ENCODE results near the gene FAM117B.

The FAM117B gene

GRCh38 chr2:202771741-202772460 lies 137.1 kb downstream of the FAM117B start:
- TF ChIP-seq TAF1 (IDR thresholded peaks at IDR 0.05; ENCODE audit: borderline replicate concordance, insufficient read depth, low read length): no peak
- TF ChIP-seq REST (IDR thresholded peaks at IDR 0.05; ENCODE audit: insufficient read depth in 1 of 2, low read depth in 2 of 2, low read length in 2 of 2): no peak
- no peak for TF ChIP-seq FOXP2 (optimal IDR thresholded peaks at IDR 0.05; ENCODE audit: borderline replicate concordance, extremely low read depth, extremely low read length, insufficient read depth)
- no peak for TF ChIP-seq SIN3A (IDR thresholded peaks at IDR 0.05; ENCODE audit: borderline replicate concordance, insufficient read depth, low read length)
- TF ChIP-seq POLR2AphosphoS5 (IDR thresholded peaks at IDR 0.05; ENCODE audit: low read depth, low read length): no peak

GRCh38 chr2:202773301-202773973 lies 138.7 kb downstream of the FAM117B start:
- TF ChIP-seq REST (IDR thresholded peaks at IDR 0.05; ENCODE audit: insufficient read depth in 1 of 2, low read depth in 2 of 2, low read length in 2 of 2): no peak
- TF ChIP-seq TAF1 (IDR thresholded peaks at IDR 0.05; ENCODE audit: borderline replicate concordance, insufficient read depth, low read length): no peak
- no peak for TF ChIP-seq SIN3A (IDR thresholded peaks at IDR 0.05; ENCODE audit: borderline replicate concordance, insufficient read depth, low read length)
- TF ChIP-seq FOXP2 (optimal IDR thresholded peaks at IDR 0.05; ENCODE audit: borderline replicate concordance, extremely low read depth, extremely low read length, insufficient read depth): no peak
- TF ChIP-seq POLR2AphosphoS5 (IDR thresholded peaks at IDR 0.05; ENCODE audit: low read depth, low read length): no peak

GRCh38 chr2:202774104-202774503 lies 139.3 kb downstream of the FAM117B start:
- TF ChIP-seq POLR2AphosphoS5 (IDR thresholded peaks at IDR 0.05; ENCODE audit: low read depth, low read length) (no peak), TAF1 (IDR thresholded peaks at IDR 0.05; ENCODE audit: borderline replicate concordance, insufficient read depth, low read length) (no peak), SIN3A (IDR thresholded peaks at IDR 0.05; ENCODE audit: borderline replicate concordance, insufficient read depth, low read length) (no peak), REST (IDR thresholded peaks at IDR 0.05; ENCODE audit: insufficient read depth in 1 of 2, low read depth in 2 of 2, low read length in 2 of 2) (no peak), FOXP2 (optimal IDR thresholded peaks at IDR 0.05; ENCODE audit: borderline replicate concordance, extremely low read depth, extremely low read length, insufficient read depth) (no peak)

- TF ChIP-seq SIN3A (IDR thresholded peaks at IDR 0.05; ENCODE audit: borderline replicate concordance, insufficient read depth, low read length) (no peak), POLR2AphosphoS5 (IDR thresholded peaks at IDR 0.05; ENCODE audit: low read depth, low read length) (no peak), REST (IDR thresholded peaks at IDR 0.05; ENCODE audit: insufficient read depth in 1 of 2, low read depth in 2 of 2, low read length in 2 of 2) (no peak), FOXP2 (optimal IDR thresholded peaks at IDR 0.05; ENCODE audit: borderline replicate concordance, extremely low read depth, extremely low read length, insufficient read depth) (no peak), TAF1 (IDR thresholded peaks at IDR 0.05; ENCODE audit: borderline replicate concordance, insufficient read depth, low read length) (no peak)
These were observed 143.4 kb downstream of the FAM117B start for GRCh38 chr2:202778217-202778616.

All from PFSK-1 (cell line).